H1 (cell line): ENCODE data around the gene CREBBP. TPM values are rescaled to one million over a fixed set of nuclear protein-coding genes. Genes with fewer than 3 reads are reported as not detected.

ENCODE experiments used
- CTCF ChIA-PET: fragments of 300-600 bp; sonication (Branson Sonifier 250); formaldehyde crosslinking; loops from one replicate; lab custom pipeline; 2021; ENCODE audit not compliant: partially characterized antibody; lab: Charles Lee
- POLR2A ChIA-PET: fragments of 300-600 bp; sonication (Branson Sonifier 250); formaldehyde crosslinking; loops from one replicate; lab custom pipeline; 2021; ENCODE audit warnings: inconsistent platforms; ENCODE audit not compliant: partially characterized antibody; lab: Charles Lee
- DNase-seq, 2 experiments: peaks; one replicate each; pipeline versions ENCODE4 v3.0.0 to v3.0.0-alpha.2; 2010 to 2022; ENCODE audit warnings: low spot score in 2 of 2, low read depth in 1 of 2, mixed read lengths in 1 of 2
- FAIRE-seq: peaks from 2 replicates; lab custom pipeline; 2011; peaks lifted over from hg19 to GRCh38; lab: Jason Lieb, UNC
- H2AFZ ChIP-seq: 2 replicates; pipeline ENCODE4 v1.8.1; 2012; ENCODE audit warnings: low read length, inconsistent platforms
- H2AK5ac ChIP-seq: 2 replicates; pipeline ENCODE4 v1.6.1; 2013; ENCODE audit warnings: low read depth, low read length
- H2BK120ac ChIP-seq: replicated peaks from 2 replicates; pipeline ENCODE3; 2013; ENCODE audit warnings: low read depth, low read length, inconsistent platforms
- H2BK12ac ChIP-seq: 2 replicates; pipeline ENCODE4 v1.6.1; 2013; ENCODE audit warnings: low read depth, low read length
- H2BK15ac ChIP-seq: 2 replicates; pipeline ENCODE4 v1.6.1; 2013; ENCODE audit warnings: low read length
- H2BK20ac ChIP-seq: 2 replicates; pipeline ENCODE4 v1.6.1; 2013; ENCODE audit warnings: low read length
- H2BK5ac ChIP-seq: 2 replicates; pipeline ENCODE4 v1.6.1; 2013; ENCODE audit warnings: low read depth, low read length
- H3K14ac ChIP-seq: 2 replicates; pipeline ENCODE4 v1.6.1; 2013; ENCODE audit warnings: inconsistent platforms; ENCODE audit not compliant: insufficient read length
- H3K18ac ChIP-seq: 2 replicates; pipeline ENCODE4 v1.6.1; 2013; ENCODE audit warnings: low read length; ENCODE audit errors: extremely low read depth
- H3K23ac ChIP-seq: 2 replicates; pipeline ENCODE4 v1.6.1; 2013; ENCODE audit warnings: inconsistent platforms; ENCODE audit not compliant: insufficient read length
- H3K23me2 ChIP-seq: 2 replicates; pipeline ENCODE4 v1.6.1; 2013; ENCODE audit warnings: low read depth, low read length
- H3K27ac ChIP-seq: 2 replicates; pipeline ENCODE4 v1.6.1; 2011; ENCODE audit warnings: low read depth, low read length, inconsistent platforms
- H3K27me3 ChIP-seq, 4 experiments: replicated peaks in 1 of 4; 1 replicate in 1 of 4; 2 replicates in 3 of 4; pipeline versions ENCODE4 v1.6.1 to v1.8.1; 2011 to 2013; ENCODE audit warnings: low read length in 3 of 4, mild to moderate bottlenecking in 3 of 4, inconsistent platforms in 2 of 4, mixed read lengths in 2 of 4, moderate library complexity in 1 of 4; ENCODE audit not compliant: control insufficient read depth in 3 of 4, insufficient read depth in 3 of 4; ENCODE audit errors: extremely low read depth in 1 of 4
- H3K36me3 ChIP-seq, 4 experiments: 2 replicates each; pipeline versions ENCODE4 v1.6.1 to v1.8.1; 2011 to 2013; ENCODE audit warnings: mild to moderate bottlenecking in 4 of 4, low read length in 3 of 4, moderate library complexity in 2 of 4, control low read depth in 1 of 4, inconsistent platforms in 1 of 4; ENCODE audit not compliant: insufficient read depth in 4 of 4, control insufficient read depth in 2 of 4
- H3K4ac ChIP-seq: replicated peaks from 2 replicates; pipeline ENCODE3; 2013; ENCODE audit warnings: low read length, low read depth, mixed read lengths, inconsistent platforms; ENCODE audit not compliant: insufficient read length
- H3K4me1 ChIP-seq, 4 experiments: replicated peaks in 1 of 4; 1 replicate in 1 of 4; 2 replicates in 3 of 4; pipeline versions ENCODE4 v1.6.1 to v1.8.1; 2011 to 2013; ENCODE audit warnings: low read length in 3 of 4, inconsistent platforms in 2 of 4, mixed read lengths in 1 of 4; ENCODE audit not compliant: insufficient read depth in 4 of 4, control insufficient read depth in 3 of 4
- H3K4me2 ChIP-seq, 2 experiments: 2 replicates each; pipeline versions ENCODE4 v1.6.1 to v1.8.1; 2011 to 2013; ENCODE audit warnings: low read depth in 2 of 2, low read length in 2 of 2, control low read depth in 1 of 2, inconsistent platforms in 1 of 2, mild to moderate bottlenecking in 1 of 2; ENCODE audit not compliant: insufficient read depth in 1 of 2
- H3K4me3 ChIP-seq, 4 experiments: fragments of 200-600, 300-600 bp in 1 of 4; sonication (generic), shearing (Covaris generic), sonication (Bioruptor Twin) in 1 of 4; 2 replicates each; pipeline versions ENCODE4 v1.5.1 to v1.8.1; 2011 to 2016; ENCODE audit warnings: low read length in 4 of 4, low read depth in 3 of 4, control low read depth in 2 of 4, inconsistent platforms in 2 of 4, mild to moderate bottlenecking in 2 of 4, mixed read lengths in 1 of 4, moderate library complexity in 1 of 4; ENCODE audit not compliant: insufficient read depth in 2 of 4; ENCODE audit errors: extremely low read depth in 1 of 4
- H3K56ac ChIP-seq: replicated peaks from 2 replicates; pipeline ENCODE3; 2013; ENCODE audit warnings: low read depth, mild to moderate bottlenecking, mixed read lengths, low read length, inconsistent platforms; ENCODE audit not compliant: insufficient read length
- H3K79me1 ChIP-seq: 2 replicates; pipeline ENCODE4 v1.6.1; 2013; ENCODE audit warnings: low read depth, low read length, control low read depth
- H3K79me2 ChIP-seq, 2 experiments: 2 replicates each; pipeline versions ENCODE4 v1.6.1 to v1.8.1; 2012 to 2013; ENCODE audit warnings: low read length in 2 of 2, mild to moderate bottlenecking in 2 of 2, inconsistent platforms in 1 of 2; ENCODE audit not compliant: insufficient read depth in 2 of 2, control insufficient read depth in 1 of 2
- H3K9ac ChIP-seq, 4 experiments: replicated peaks in 1 of 4; 1 replicate in 1 of 4; 2 replicates in 3 of 4; pipeline versions ENCODE4 v1.6.1 to v1.8.1; 2011 to 2013; ENCODE audit warnings: low read depth in 3 of 4, low read length in 3 of 4, control low read depth in 2 of 4, mild to moderate bottlenecking in 2 of 4, moderate library complexity in 2 of 4, inconsistent platforms in 1 of 4; ENCODE audit errors: extremely low read depth in 1 of 4
- H3K9me3 ChIP-seq, 2 experiments: 2 replicates each; pipeline versions ENCODE4 v1.6.1 to v1.8.1; 2012 to 2013; ENCODE audit warnings: mild to moderate bottlenecking in 2 of 2, moderate library complexity in 2 of 2, control low read depth in 1 of 2, inconsistent platforms in 1 of 2, low read depth in 1 of 2, low read length in 1 of 2, mixed read lengths in 1 of 2; ENCODE audit not compliant: insufficient read depth in 2 of 2
- H4K20me1 ChIP-seq, 2 experiments: replicated peaks in 1 of 2; 2 replicates each; pipeline versions ENCODE3 to v1.8.1; 2011 to 2013; ENCODE audit warnings: inconsistent platforms in 2 of 2, low read length in 2 of 2, mild to moderate bottlenecking in 1 of 2; ENCODE audit not compliant: insufficient read depth in 2 of 2, control insufficient read depth in 1 of 2
- H4K5ac ChIP-seq: 2 replicates; pipeline ENCODE4 v1.6.1; 2013; ENCODE audit warnings: low read length, low read depth, mixed read lengths, inconsistent platforms; ENCODE audit not compliant: insufficient read length
- H4K8ac ChIP-seq: 2 replicates; pipeline ENCODE4 v1.8.0; 2013; ENCODE audit warnings: mild to moderate bottlenecking, moderate library complexity, low read length, inconsistent platforms; ENCODE audit not compliant: insufficient read depth; ENCODE audit errors: extremely low read depth
- H4K91ac ChIP-seq: replicated peaks from 2 replicates; pipeline ENCODE3; 2013; ENCODE audit warnings: low read length, mixed read lengths, inconsistent platforms; ENCODE audit not compliant: insufficient read length
- CBX8 ChIP-seq: fragments of 300-800, 300-1000 bp; sonication (generic); IDR thresholded peaks from 2 replicates; pipeline ENCODE4 v1.7.1; 2016; ENCODE audit warnings: low read depth, low read length, borderline replicate concordance
- CTBP2 ChIP-seq: IDR thresholded peaks from 2 replicates; pipeline ENCODE4 v1.7.0; 2011; ENCODE audit warnings: borderline replicate concordance, mild to moderate bottlenecking, moderate library complexity, mixed read lengths, low read length; ENCODE audit not compliant: insufficient read depth, insufficient read length
- EGR1 ChIP-seq: IDR thresholded peaks from 2 replicates; pipeline ENCODE4 v1.6.1; 2011; ENCODE audit warnings: low read depth, low read length, borderline replicate concordance
- EZH2 ChIP-seq: fragments of 200-600 bp; sonication (generic); IDR thresholded peaks from 2 replicates; pipeline ENCODE4 v1.7.1; 2012; ENCODE audit warnings: low read depth, mild to moderate bottlenecking, moderate library complexity, low read length, inconsistent platforms; ENCODE audit not compliant: severe bottlenecking
- FOSL1 ChIP-seq: IDR thresholded peaks from 2 replicates; pipeline ENCODE4 v1.6.1; 2011; ENCODE audit warnings: mild to moderate bottlenecking, low read depth, low read length, moderate library complexity; ENCODE audit not compliant: insufficient read depth
- GABPA ChIP-seq: IDR thresholded peaks from 2 replicates; pipeline ENCODE4 v1.6.1; 2011; ENCODE audit warnings: mild to moderate bottlenecking, low read length, moderate library complexity, borderline replicate concordance; ENCODE audit not compliant: insufficient read depth
- KDM4A ChIP-seq: IDR thresholded peaks from one replicate; pipeline ENCODE4 v1.7.1; 2012; ENCODE audit warnings: low read depth, mild to moderate bottlenecking, moderate library complexity, low read length, inconsistent platforms; ENCODE audit not compliant: severe bottlenecking
- MAFK ChIP-seq: IDR thresholded peaks from 2 replicates; pipeline ENCODE4 v1.6.1; 2012; ENCODE audit warnings: low read depth, mild to moderate bottlenecking, improper control_type of control experiment, low read length
- NANOG ChIP-seq: IDR thresholded peaks from 2 replicates; pipeline ENCODE4 v1.6.1; 2011; ENCODE audit warnings: low read length, low read depth, mild to moderate bottlenecking, inconsistent platforms; ENCODE audit not compliant: insufficient read depth, poor library complexity, severe bottlenecking
- POLR2AphosphoS5 ChIP-seq: IDR thresholded peaks from 2 replicates; pipeline ENCODE4 v1.6.1; 2011; ENCODE audit warnings: low read depth, low read length
- TAF1 ChIP-seq: IDR thresholded peaks from 2 replicates; pipeline ENCODE4 v1.6.1; 2011; ENCODE audit warnings: mild to moderate bottlenecking, low read depth, low read length
- TEAD4 ChIP-seq: IDR thresholded peaks from 2 replicates; pipeline ENCODE4 v1.6.1; 2012; ENCODE audit warnings: low read depth, low read length, inconsistent platforms, mixed read lengths
- YY1 ChIP-seq: IDR thresholded peaks from 2 replicates; pipeline ENCODE4 v1.6.1; 2011; ENCODE audit warnings: low read depth, mild to moderate bottlenecking, low read length
- WGBS, 2 experiments: shearing (Covaris generic) in 1 of 2; methylation state at CpG; one replicate each; pipeline versions ENCODE4 v1.1.6 to v1.1.7; 2013 to 2015; ENCODE audit warnings: low lambda C conversion rate in 2 of 2, mixed read lengths in 2 of 2, inconsistent platforms in 1 of 2, low coverage in 1 of 2, missing lambda C conversion rate in 1 of 2; ENCODE audit not compliant: insufficient replicate concordance in 2 of 2, insufficient coverage in 1 of 2, insufficient read length in 1 of 2; ENCODE audit errors: extremely low coverage in 1 of 2, missing lambda C conversion rate in 1 of 2; 5-methylcytosine and 5-hydroxymethylcytosine counted together
- polyA plus RNA-seq, 7 experiments: library from polyadenylated mRNA; depleted of rRNA in 3 of 7; stranded (reverse) in 5 of 7; unstranded in 2 of 7; fragments of >200 nt in 5 of 7; fragments of 200-250 nt in 2 of 7; gene quantifications; 1 replicate in 5 of 7; 2 replicates in 1 of 7; 4 replicates in 1 of 7; pipeline versions ENCODE4 v1.2.1 to v1.2.3, GENCODE V29; 2011 to 2013; ENCODE audit warnings: missing spikeins in 2 of 7, mixed read lengths in 2 of 7
- total RNA-seq: library from RNA; stranded (reverse); fragmentation: NEBNext Ultra II Directional; extraction: Animal tissue kit (Norgen Biotek cat#: 25700); gene quantifications from 2 replicates; pipeline ENCODE4 v1.2.1, GENCODE V29; 2021

Gene CREBBP
- total and polyA plus RNA-seq, 2 of the 8 experiments (the other 6 are each of a cell fraction or from before 2014, with no cell fraction given): 10.0 to 60.1 TPM

- no peak overlapping the region for H3K23ac ChIP-seq
- H3K4me3 ChIP-seq: no peak overlapping the region
- H3K9ac ChIP-seq: no peak overlapping the region
- no peaks in the 10 kb centered on the region for H3K9me3 ChIP-seq
- no peak overlapping the region for H3K56ac ChIP-seq
- H3K4me1 ChIP-seq: peaks cover 2 to 7% (median 4%) of the 10 kb centered on the region in 4 experiments; a peak in 5 of 7 replicates
- no peak overlapping the region for H3K14ac ChIP-seq
- no peaks in the 10 kb centered on the region for H3K36me3 ChIP-seq
- H2BK5ac ChIP-seq: no peak overlapping the region
- no peak overlapping the region for H2AK5ac ChIP-seq
- no peak overlapping the region for H3K4ac ChIP-seq
- H4K91ac ChIP-seq: no peak overlapping the region
- H2BK12ac ChIP-seq: no peak overlapping the region
- H3K18ac ChIP-seq: no peak overlapping the region
- peaks cover 17 to 89% of the 10 kb centered on the region in 2 experiments for H3K79me2 ChIP-seq
- no peak overlapping the region for H2AFZ ChIP-seq
- WGBS, 2 experiments: 88% methylated on average over 5 of the region's 5 CpGs; no CpG with 5 or more reads in 1 of the 2 experiments
- H3K27me3 ChIP-seq: no peaks in the 10 kb centered on the region
- no peak overlapping the region for H2BK120ac ChIP-seq
- FAIRE-seq (no peak), DNase-seq (no peak)
- H3K4me2 ChIP-seq: no peak overlapping the region
- H4K8ac ChIP-seq: no peak overlapping the region
- no peaks in the 10 kb centered on the region for H3K23me2 ChIP-seq
- no peak overlapping the region for H4K5ac ChIP-seq
- POLR2A ChIA-PET: no interaction called here
- H2BK15ac ChIP-seq: no peak overlapping the region
- peaks cover 4% of the 10 kb centered on the region; the same call in 1 of the 2 replicates for H3K79me1 ChIP-seq
- H4K20me1 ChIP-seq: peaks cover 4 to 17% of the 10 kb centered on the region in 2 experiments
- CTCF ChIA-PET: interaction anchor here (1.1 to 1.3 kb wide), 2 partner anchors 15 to 163 kb away, joined by 3 to 5 read pairs; no protein-coding TSS in a partner anchor
- no peak overlapping the region for H3K27ac ChIP-seq
- no peak overlapping the region for H2BK20ac ChIP-seq
- TF ChIP-seq CTBP2: no peak
- TF ChIP-seq YY1: no peak
- TF ChIP-seq TEAD4: no peak
- no peak for TF ChIP-seq FOSL1
- TF ChIP-seq TAF1: no peak
- no peak for TF ChIP-seq EGR1
- no peak for TF ChIP-seq MAFK
- no peak for TF ChIP-seq EZH2
- TF ChIP-seq GABPA: no peak
- no peak for TF ChIP-seq POLR2AphosphoS5
- no peak for TF ChIP-seq NANOG
- TF ChIP-seq CBX8: no peak
- TF ChIP-seq KDM4A: no peak
Observed at GRCh38 chr16:3837851-3838586, 42.5 kb downstream of the CREBBP start.
